Panc1 (cell line): Measurements from ENCODE around the gene KNDC1.

Experiments used
- CTCF ChIP-seq: fragments of 450-650 bp; IDR thresholded peaks from 2 replicates; pipeline ENCODE4 v1.5.1; 2017; ENCODE audit warnings: mild to moderate bottlenecking
- POLR2AphosphoS5 ChIP-seq: IDR thresholded peaks from 2 replicates; pipeline ENCODE4 v1.6.1; 2012; ENCODE audit warnings: mild to moderate bottlenecking, low read depth, low read length, moderate library complexity
- REST ChIP-seq, 2 experiments: IDR thresholded peaks; 2 replicates each; pipeline ENCODE4 v1.6.1; 2011 to 2012; ENCODE audit warnings: low read depth in 2 of 2, control low read depth in 1 of 2, low read length in 1 of 2, mild to moderate bottlenecking in 1 of 2, moderate library complexity in 1 of 2; ENCODE audit not compliant: insufficient read depth in 1 of 2
- SIN3A ChIP-seq: IDR thresholded peaks from 2 replicates; pipeline ENCODE4 v1.6.1; 2012; ENCODE audit warnings: low read depth, mild to moderate bottlenecking, low read length, moderate library complexity, borderline replicate concordance; ENCODE audit not compliant: insufficient read depth

GRCh38 chr10:133251388-133252222, 91.6 kb downstream of the KNDC1 start:
- TF ChIP-seq REST (IDR thresholded peaks at IDR 0.05; ENCODE audit: insufficient read depth in 1 of 2, low read depth in 2 of 2, low read length in 1 of 2), result no peak
- no peak for TF ChIP-seq CTCF
- TF ChIP-seq SIN3A, result no peak
- TF ChIP-seq POLR2AphosphoS5, result no peak
